Measurements from ENCODE around the gene PEAK1.

Gene PEAK1

DNA sequence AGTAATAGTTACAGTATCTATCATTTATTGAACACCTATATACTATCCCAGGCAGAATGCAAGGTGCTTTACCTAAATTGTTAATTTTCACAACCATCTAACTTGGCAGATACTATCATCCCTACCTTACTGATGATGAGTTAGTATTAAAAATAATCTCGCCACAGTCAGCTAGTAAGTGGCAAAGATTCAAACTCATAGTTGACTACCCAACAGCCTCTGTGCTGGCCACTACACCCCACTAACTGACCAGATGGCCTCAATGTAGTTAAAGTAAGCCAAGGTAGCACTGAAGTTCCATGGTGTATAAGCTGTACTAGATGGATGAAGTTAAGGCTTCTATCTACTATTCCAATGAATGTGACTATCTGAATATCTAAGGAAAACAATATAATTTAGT is 44.8 kb downstream of the PEAK1 start:
- DNase-seq, result no peak
- in situ Hi-C loops (cut with HindIII; ENCODE audit: low pct_ligation_motif_present, low pct_unique_long_range_greater_than_20kb, low sequenced_read_pairs), result no loop called here

DNA sequence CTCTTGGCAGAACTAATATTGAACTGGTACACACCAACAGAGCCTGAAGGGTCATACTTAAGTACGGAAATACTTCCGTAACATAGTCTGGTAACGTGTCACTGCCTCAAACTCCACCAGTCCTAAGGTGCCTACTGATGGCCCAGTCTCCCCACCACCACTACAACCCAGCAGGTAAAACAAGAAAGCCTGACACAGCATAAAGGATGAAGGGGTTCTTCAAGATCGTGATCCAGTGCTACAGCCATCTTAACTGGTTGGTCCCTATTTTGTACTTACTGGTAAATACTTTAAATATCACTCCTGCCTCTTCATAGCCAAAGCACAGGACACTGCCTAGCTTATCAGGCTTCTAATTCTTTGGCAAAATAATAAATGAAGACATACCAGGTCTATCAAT is 46.5 kb downstream of the PEAK1 start:
- in situ Hi-C loops (cut with HindIII; ENCODE audit: low pct_ligation_motif_present, low pct_unique_long_range_greater_than_20kb, low sequenced_read_pairs), result no loop called here
- DNase-seq, result no peak

DNA sequence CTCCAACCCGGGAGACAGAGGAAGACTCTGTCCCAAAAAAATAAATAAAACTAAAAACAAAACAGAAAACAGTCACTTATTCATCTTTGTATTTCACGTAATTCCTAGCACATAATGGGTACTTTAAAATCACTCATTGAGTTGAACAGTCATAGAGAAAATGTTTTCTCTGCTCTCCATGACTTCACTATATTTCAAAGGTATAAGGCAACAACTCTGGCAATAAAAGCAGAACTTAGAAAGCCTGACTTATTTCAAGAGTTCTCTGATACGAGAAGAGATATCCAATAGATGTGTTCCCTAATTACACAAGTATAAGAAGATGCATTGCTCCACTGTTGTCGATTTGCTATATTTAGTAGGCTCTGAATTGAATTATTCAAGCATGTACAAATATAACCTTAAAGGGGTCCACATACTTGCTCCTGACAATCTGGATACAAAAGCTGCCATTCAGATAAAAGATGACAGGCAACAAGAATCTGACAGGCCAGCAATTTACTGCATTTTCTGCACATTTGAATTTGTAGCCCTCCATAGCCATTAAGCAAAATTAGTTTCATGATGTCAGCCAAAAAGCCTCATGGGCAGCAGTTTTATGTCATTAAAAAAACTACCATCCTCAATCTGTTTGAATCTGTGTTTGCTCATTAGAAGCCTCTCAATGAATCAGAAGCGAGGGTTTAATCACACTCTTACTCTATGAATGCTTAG is 47.9 kb downstream of the PEAK1 start:
- in situ Hi-C loops (cut with HindIII; ENCODE audit: low pct_ligation_motif_present, low pct_unique_long_range_greater_than_20kb, low sequenced_read_pairs), result no loop called here

DNA sequence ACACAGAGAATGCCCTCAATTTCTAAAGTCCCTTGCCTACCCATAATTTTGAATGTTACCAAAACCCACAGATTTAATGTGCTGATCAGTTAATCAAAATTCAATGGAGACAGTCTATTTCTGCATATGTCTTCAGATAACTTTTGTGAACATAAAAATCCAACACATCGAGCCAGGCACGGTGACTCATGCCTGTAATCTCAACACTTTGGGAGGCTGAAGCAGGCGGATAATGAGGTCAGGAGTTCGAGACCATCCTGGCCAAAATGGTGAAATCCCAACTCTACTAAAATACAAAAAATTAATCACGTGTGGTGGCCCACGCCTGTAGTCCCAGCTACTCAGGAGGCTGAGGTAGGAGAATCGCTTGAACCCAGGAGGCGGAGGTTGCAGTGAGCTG is 49.3 kb downstream of the PEAK1 start:
- in situ Hi-C loops (cut with HindIII; ENCODE audit: low pct_ligation_motif_present, low pct_unique_long_range_greater_than_20kb, low sequenced_read_pairs), result no loop called here
- no peak for DNase-seq

More for the DNA sequence above, 47.9 kb downstream of the PEAK1 start:
- no peak for DNase-seq

DNA sequence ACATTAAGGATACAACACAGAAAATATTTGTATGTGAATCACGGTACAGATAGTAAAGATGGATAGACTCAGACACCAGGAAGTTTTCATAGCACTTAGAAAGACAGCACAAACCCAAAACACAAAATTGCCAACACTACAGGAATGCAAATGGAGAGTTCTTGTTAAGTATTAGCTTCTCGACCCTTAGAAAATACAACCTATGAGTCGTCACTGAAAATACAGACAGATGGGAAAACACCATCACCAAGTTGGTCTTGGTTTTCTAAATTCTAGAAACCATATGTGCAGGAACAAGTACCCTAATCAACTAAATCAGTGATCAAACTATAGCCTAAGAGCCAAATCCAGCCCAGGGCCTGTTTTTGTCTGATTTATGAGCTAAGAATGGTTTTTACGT is 50.7 kb downstream of the PEAK1 start:
- DNase-seq, result no peak
- in situ Hi-C loops (cut with HindIII; ENCODE audit: low pct_ligation_motif_present, low pct_unique_long_range_greater_than_20kb, low sequenced_read_pairs), result no loop called here

DNA sequence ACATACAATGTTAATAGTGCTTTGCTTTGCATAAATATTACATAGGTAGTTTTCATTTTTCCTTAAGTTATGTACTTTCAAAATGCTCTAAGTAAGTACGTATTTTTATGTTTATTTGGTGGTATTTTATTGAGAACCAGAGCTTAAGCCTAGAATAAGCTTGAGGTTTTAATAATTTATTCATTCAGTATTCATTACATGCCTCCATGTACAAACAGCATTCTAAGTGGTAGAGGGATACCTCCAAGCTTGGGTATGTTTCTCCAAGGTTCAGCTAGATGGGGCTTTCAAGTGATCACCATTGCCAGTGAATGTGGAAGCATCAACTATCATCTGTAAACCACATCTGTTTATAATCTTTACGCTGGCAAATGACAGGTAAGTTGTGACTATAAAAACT is 52.3 kb downstream of the PEAK1 start:
- DNase-seq, result no peak
- in situ Hi-C loops (cut with HindIII; ENCODE audit: low pct_ligation_motif_present, low pct_unique_long_range_greater_than_20kb, low sequenced_read_pairs), result no loop called here

DNA sequence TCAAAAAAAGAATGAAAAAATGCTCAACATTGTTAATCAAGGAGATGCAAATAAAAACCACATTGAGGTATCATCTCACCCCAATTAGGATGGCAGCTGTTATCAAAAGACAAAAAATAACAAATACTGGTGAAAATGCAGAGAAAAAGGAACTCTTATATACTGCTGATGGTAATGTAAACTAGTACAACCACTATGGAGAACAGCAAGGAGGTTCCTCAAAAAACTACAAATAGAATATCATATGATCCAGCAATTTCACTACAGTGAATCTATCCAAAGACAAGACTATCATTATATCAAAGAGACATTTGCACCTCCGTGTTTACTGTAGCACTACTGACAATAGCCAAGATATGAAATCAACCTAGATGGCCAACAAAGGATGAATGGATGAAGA is 58.4 kb downstream of the PEAK1 start:
- DNase-seq, result no peak
- in situ Hi-C loops (cut with HindIII; ENCODE audit: low pct_ligation_motif_present, low pct_unique_long_range_greater_than_20kb, low sequenced_read_pairs), result no loop called here

DNA sequence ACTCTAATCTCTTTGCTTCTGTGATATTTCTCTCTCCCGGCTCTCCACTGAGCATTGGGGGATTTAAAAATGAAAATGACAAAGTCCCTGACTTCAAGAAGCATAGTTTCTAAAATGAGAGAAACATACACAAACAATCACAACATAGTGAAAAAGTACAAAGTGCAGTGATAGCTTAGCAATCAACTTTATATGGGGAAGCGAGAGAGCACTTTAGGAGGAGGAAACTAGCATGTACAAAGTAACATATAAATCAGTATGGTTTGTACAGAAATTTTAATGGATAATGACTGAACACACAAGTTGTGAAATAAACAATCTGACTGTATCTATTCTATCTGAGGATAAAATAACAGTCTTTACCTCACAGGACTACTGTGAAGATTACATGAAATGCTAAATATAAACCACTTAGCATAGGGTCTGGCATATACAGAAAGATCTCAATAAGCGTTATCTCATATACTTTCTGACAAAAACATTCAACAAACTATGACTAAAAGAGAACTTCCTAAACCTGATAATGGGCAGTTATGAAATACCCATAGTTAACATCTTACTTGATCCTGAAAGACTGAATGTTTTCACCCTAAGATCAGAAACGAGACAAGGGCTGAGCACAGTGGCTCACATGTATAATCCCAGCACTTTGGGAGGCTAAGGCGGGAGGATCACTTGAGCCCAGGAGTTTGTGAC is 61.2 kb downstream of the PEAK1 start:
- in situ Hi-C loops (cut with HindIII; ENCODE audit: low pct_ligation_motif_present, low pct_unique_long_range_greater_than_20kb, low sequenced_read_pairs), result no loop called here
- DNase-seq, result no peak

DNA sequence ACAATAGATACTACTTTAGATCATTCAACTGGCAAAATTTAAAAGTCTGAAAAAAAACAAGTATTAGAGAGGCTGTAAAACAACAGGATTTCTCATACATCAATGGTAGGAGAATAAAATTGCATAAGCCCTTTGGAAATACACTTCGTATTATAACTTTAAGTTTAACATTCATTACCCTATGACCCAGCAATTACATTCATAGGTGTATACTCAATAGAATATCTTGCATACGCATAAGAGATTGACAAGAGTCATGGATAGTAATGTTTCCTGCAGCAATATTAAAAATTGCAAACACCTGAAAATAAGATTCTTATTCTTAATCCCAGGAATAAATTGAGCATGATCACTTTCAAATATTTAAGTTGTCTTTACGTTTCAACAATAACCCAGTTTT is 63.6 kb downstream of the PEAK1 start:
- in situ Hi-C loops (cut with HindIII; ENCODE audit: low pct_ligation_motif_present, low pct_unique_long_range_greater_than_20kb, low sequenced_read_pairs), result no loop called here
- no peak for DNase-seq

DNA sequence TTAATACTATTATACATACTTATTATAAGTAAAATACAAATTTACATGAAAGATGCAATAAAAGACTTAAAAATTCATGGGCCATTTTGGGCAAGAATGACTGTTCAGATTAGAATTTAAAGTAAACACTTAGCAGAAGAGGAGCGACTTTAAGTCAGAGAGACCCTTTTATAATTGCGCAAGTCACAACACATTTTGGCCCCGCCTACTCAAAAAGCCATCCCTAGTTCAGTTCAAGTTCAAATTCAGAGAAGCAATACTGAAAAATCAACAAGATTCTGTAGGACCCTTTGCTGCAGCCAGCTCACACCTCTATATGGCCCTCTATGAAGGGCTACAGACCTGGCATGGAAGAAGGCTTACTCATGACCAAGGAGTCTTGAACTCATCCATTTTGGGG is 64.6 kb downstream of the PEAK1 start:
- in situ Hi-C loops (cut with HindIII; ENCODE audit: low pct_ligation_motif_present, low pct_unique_long_range_greater_than_20kb, low sequenced_read_pairs), result no loop called here
- DNase-seq, result no peak

DNA sequence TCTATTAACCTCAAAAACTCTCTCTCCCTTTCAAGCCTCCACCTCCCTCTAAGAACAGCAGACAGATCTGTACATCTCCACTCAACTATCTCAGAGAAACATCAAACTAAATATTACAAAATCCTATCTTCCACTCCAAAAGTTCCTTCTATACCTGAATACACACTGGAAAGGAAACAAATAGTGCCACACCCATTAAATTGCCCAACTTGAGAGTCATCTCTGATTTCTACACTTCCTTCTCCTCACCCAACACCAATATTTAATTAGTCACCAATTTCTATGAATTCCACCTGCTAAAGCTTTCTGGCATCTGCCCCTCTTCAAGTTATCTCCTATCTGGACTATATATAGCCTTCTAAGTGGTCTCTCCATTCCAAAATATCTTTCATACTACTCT is 65.8 kb downstream of the PEAK1 start:
- no peak for DNase-seq
- in situ Hi-C loops (cut with HindIII; ENCODE audit: low pct_ligation_motif_present, low pct_unique_long_range_greater_than_20kb, low sequenced_read_pairs), result no loop called here

DNA sequence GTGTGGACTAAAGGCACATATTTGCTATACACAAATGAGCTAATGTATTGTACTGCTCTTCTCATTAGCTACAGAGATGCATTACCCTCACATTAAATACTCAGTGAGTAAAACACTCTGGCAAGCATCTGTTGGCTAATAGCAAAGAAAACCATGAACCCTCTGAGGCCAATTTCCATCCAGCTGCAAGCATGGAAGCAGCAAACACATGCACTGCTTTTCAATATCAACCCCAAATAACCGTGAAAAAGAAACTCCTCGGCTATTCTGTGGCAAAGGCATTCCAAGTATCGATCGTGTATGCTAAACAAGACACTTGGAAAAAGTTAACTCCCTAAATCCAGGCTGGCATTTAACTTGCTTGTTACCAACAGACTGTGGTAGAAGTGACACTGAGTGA is 67.0 kb downstream of the PEAK1 start:
- DNase-seq, result no peak
- in situ Hi-C loops (cut with HindIII; ENCODE audit: low pct_ligation_motif_present, low pct_unique_long_range_greater_than_20kb, low sequenced_read_pairs), result no loop called here

DNA sequence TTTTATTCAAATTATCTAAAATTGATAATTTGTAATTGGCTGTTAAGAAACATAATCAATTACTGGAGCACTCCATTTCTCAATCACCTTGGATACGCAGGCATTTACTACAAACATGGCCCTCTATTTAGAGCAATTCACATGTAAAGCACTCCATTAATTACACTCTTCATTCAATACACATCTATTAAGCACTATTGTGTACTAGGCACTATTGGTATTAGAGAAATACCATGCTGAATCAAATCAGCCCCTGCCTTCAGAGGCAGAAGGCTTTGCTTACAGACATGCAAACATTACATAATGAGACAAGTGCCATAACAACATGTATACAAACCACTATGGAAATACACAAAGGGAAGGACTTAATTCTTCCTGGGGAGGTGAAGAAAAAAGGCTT is 69.1 kb downstream of the PEAK1 start:
- in situ Hi-C loops (cut with HindIII; ENCODE audit: low pct_ligation_motif_present, low pct_unique_long_range_greater_than_20kb, low sequenced_read_pairs), result no loop called here
- DNase-seq, result no peak

DNA sequence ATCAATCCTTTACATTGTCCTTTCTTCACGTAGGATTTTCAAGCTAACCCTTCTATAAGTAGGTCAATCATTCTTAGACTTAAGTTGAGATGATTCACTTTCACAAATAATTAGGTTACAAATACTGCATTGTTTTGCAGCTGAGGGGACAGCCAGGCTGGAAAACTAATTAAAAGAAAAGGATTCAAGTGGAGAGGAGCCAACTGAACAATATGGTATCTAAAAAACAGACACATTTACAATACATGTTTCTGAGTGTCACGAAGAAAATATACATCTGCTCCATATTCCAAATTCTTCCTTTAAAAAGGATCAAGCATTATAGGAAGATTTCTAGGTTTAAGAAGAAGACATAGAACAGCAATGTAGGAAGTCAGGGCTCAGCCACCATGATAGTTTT is 70.2 kb downstream of the PEAK1 start:
- no peak for DNase-seq
- in situ Hi-C loops (cut with HindIII; ENCODE audit: low pct_ligation_motif_present, low pct_unique_long_range_greater_than_20kb, low sequenced_read_pairs), result no loop called here

DNA sequence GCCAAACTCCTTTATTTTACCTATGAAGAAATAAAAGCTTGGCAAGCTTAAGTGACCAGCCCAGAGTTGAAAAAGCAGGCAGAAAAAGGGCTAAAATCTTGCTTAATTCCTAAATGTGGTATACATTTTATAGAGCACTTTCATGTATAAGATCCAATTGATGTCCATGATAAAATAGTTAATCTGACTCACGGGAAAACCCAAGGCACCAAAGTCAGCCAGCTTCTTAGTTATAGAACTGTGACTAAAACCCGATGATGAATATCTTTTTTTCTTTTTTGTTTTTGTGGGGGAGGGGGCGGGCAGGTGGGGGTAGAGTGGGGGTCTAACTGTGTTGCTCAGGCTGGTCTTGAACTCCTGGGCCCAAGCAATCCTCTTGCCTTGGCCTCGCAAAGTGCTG is 71.4 kb downstream of the PEAK1 start:
- in situ Hi-C loops (cut with HindIII; ENCODE audit: low pct_ligation_motif_present, low pct_unique_long_range_greater_than_20kb, low sequenced_read_pairs), result no loop called here
- DNase-seq, result no peak

DNA sequence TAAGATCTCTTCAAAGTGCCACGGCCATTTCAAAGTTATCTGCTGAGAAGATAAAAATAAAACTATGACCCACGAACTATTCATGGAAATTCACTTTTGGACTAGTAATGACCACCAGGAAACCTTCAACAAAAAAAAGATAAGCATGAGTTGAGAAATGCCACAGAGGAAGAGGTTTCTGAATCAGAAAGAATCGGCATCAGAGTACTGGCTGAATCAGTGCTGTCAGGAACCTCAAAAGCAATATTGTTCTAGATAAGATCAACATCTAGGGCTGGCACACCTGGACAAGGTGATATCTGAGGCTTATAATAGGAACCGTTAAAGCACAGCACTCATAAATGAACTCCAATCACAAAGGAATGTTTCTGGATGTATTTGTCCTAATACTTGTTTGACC is 72.7 kb downstream of the PEAK1 start:
- DNase-seq, result no peak
- in situ Hi-C loops (cut with HindIII; ENCODE audit: low pct_ligation_motif_present, low pct_unique_long_range_greater_than_20kb, low sequenced_read_pairs), result no loop called here

DNA sequence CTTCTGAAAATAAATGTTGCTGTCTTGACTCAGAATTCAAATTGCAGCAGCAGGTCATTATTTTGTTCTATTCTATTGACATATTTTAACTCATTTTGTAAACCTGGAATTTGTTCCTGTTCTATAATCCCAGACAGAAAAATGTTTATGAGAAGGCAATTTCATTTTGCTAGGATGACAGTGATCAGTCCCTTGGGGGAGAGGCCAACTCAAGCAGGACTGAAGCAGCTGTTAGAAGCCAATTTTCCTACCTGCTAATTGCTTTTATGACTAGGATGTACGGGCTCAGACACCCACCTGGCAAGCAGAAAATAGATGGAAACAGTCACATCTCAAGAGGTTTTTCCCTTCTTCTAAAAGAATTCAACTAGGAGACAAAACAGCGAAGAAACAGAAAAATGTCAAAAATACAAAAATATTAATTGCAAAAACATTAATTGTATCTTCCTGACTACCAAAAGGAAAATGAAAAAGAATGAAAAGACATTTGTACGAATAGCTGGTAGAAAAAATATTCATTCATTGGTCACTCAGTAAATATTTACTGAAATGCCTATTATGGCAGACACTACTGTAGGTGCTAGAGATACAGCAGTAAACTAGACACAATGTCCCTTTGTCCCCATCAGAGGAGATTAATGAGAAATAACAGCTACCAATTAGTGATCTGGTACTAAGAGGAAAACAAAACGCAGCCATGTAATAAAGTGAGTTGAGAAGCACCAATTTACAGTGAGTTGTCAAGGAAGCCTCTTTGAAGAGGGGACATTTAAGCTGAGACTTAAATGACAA is 73.5 kb downstream of the PEAK1 start:
- no peak for DNase-seq
- in situ Hi-C loops (cut with HindIII; ENCODE audit: low pct_ligation_motif_present, low pct_unique_long_range_greater_than_20kb, low sequenced_read_pairs), result no loop called here

DNA sequence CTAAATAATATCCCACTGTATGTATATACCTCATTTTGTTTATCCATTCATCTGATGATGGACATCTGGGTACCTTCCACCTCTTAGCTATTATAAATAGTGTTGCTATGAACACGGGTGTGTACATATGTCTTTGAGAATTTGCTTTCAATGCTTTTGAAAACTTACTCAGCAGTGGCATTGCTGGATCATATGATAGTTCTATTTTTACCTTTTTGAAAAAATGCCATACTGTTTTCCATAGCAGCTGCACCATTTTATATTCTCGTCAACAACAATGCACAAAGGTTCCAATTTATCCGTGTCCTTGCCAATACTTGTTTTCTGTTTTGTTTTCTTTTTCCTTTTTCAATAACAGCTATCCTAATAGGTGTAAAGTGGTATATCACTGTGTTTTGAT is 77.1 kb downstream of the PEAK1 start:
- in situ Hi-C loops (cut with HindIII; ENCODE audit: low pct_ligation_motif_present, low pct_unique_long_range_greater_than_20kb, low sequenced_read_pairs), result no loop called here
- no peak for DNase-seq

DNA sequence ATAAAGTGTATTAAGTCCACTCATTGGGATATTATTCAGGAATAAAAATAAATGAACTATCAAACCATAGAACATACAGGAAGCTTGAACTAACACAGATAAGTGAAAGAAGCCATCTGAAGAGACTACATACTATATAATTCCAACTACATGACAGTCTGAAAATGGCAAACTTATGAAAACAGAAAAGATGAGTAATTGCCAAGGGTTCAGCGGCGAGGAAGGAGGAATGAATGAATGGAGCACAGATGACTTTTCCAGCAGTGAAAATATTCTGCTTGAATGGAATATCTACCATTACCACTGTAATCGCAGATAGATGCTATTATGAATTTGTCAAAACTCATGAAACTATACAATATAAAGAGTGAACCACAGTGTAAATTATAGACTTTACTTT is 79.7 kb downstream of the PEAK1 start:
- DNase-seq, result no peak
- in situ Hi-C loops (cut with HindIII; ENCODE audit: low pct_ligation_motif_present, low pct_unique_long_range_greater_than_20kb, low sequenced_read_pairs), result no loop called here

DNA sequence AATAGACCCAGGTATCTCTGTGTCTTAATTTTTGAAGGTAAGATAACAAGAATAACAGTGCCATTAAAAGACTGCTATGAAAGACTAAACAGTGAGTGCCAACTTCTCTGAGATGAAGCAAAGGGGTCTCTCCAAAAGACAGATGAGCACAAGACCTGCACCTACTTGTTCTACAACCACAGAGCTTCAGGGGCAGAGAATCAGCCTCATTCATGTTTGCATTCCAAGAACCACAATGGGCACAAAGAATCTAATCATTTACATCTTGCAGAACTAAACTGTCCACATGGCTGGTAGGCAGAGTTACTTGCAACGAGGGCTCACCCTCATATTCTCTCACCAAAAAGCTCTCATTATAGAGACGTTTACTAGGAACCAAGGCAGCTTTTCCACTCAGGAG is 83.9 kb downstream of the PEAK1 start:
- no peak for DNase-seq

More for the DNA sequence above, 83.9 kb downstream of the PEAK1 start:
- in situ Hi-C loops (cut with HindIII; ENCODE audit: low pct_ligation_motif_present, low pct_unique_long_range_greater_than_20kb, low sequenced_read_pairs), result no loop called here

Measured in ACHN (cell line).